Esophagus squamous epithelium (tissue), 4 donors: Measurements from ENCODE around the gene CATSPERZ.

Experiments used
- CTCF ChIP-seq, 6 experiments: fragments of 450-650 bp in 4 of 6; fragments of 200-600 bp in 2 of 6; sonication (generic) in 2 of 6; IDR thresholded peaks; one replicate each; pipeline ENCODE4 v1.5.1; 2016 to 2019; ENCODE audit warnings: antibody characterized with exemption in 6 of 6, mild to moderate bottlenecking in 4 of 6, moderate library complexity in 4 of 6
- POLR2A ChIP-seq, 4 donors: fragments of 450-650 bp; IDR thresholded peaks; one replicate each; pipeline ENCODE4 v1.6.1; 2017; ENCODE audit warnings: antibody characterized with exemption in 4 of 4, mild to moderate bottlenecking in 4 of 4, moderate library complexity in 3 of 4

- TF ChIP-seq CTCF (IDR thresholded peaks at IDR 0.05) (no peak), POLR2A (IDR thresholded peaks at IDR 0.05) (no peak)
These were observed 24.3 kb upstream of the CATSPERZ start for GRCh38 chr11:64275841-64276240.
